Activated CD4-positive, CD25-positive, alpha-beta regulatory T cell treated with anti-CD3 and anti-CD28 coated beads, Interleukin-2, amount 50 U/mL, for 24 hours (primary cell): ENCODE data around the gene IFNA10.
"Not testable (repeated sequence)": the region's sequence is repeated elsewhere in the genome, so short reads cannot be mapped to it uniquely, and the experiment has no call there.

Experiments used
- ATAC-seq, 2 donors: fragments of 150-1000 bp; cut with Tn5 transposase; one replicate each; pipeline ENCODE4 v1.10.0; 2021; ENCODE audit warnings: mild to moderate bottlenecking in 1 of 2, moderate library complexity in 1 of 2

The IFNA10 gene

DNA sequence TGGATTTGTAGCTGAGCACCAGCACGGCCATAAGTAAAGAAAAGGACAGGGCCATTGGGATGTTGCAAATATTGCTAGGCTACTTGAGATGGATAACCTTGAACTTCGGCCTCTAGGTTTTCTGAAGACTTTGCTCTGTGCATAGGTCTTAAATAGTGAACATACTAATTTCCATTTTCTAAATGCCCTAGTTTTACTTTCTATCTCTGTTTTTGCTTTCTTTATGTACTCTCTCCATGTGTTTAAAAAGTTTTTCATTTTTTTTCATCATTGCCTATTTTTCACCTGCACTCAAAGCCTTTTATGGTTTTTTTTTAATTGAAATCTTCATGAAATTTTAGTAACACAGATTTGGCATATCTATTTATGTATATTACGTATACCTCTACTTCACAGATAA, at the start of gene IFNA10:
Gene IFNA10, minus strand, starts transcription at position 101 of the 400 bp plus-strand sequence. Its CDS starts 46 bp downstream, at position 55.
- ATAC-seq, result not testable (repeated sequence)

DNA sequence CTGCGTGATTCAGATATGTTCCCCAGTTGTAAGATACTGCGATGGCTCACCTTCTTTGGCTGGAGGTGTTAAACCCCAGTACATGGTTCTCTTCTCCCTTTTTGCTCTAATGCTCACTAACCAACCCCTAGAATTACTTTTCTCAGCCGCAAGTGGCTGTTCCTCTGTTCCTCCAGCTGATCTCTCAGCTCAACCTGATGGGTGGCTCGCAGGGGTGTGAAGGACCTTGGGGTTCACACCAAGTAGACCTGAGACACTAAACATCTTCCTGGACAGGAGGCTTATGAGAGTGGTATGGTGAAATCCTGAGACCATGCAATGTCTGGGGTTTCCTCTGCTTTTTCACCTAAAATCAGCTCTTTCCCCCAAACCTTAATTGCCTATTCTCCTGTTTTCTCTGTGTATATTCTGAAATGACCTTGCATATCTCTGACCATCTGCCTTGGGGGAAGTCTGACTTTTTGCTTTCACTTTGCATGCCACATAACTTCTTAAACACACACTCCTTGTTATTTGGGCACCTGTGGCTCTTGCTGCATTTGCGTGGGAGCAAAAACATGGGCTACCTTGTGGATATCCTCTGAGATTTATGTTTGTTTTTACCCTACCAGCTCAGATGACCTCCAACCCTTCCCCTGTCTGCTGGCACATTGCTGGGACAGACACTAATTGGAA, 48.7 kb upstream of the IFNA10 start:
- ATAC-seq, result no peak

DNA sequence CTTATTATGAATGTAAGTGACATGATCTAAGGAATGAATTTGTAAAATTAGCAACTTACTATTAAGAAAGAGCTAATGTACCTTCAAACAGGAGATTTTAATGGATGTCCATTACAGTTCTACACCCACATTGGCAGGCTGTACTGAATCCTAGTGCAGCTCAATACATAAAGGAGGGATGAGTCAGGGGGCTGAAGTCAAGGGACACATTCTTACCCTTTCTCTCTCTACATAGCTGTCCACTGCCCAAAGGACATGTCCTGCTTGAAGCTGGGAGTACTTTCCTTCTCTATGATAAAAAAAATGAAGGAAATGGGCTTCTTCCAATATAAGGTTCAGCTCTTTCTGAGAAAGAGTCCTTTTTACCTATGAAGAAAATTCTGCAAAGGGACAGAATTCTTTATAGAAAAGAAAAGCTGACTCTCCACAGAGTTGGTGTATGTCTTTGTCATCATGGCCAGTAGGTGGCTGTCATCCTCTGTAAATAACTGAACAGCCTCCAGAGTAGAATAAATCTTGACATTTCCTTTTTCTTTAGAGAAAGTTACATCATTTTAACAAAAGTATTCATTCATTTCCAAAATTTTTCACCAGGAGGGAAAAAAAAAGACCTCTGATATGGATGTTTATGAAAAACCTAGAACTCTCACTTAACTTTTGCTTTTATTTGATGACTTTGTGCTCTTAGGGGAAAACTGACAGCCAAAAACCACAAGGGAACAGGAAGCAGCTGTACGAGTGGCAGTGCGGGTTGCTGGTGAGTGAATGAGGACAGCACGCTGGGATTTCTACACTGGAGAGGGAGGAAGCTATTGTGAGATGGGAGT, 46.0 kb upstream of the IFNA10 start:
- no peak for ATAC-seq

DNA sequence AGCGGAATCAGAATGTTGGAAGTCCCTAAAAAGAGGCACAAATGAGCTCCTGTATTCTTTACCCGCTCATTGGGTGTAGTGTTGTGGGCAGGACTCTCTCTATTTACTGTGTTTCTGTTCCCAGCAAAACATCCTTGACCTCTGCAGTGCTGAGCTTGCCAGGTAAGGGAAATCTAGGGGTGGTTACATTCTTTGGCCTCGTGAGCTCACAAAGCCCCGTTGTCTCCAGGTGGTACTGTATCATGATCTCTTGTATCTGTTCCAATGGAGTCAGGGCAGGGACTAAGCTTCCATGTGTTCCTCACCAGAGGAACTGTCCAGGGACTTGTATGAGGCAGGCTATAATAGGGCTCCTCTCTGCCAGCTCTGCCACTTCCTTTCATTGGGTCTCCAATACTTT, 44.7 kb upstream of the IFNA10 start:
- ATAC-seq, result no peak

DNA sequence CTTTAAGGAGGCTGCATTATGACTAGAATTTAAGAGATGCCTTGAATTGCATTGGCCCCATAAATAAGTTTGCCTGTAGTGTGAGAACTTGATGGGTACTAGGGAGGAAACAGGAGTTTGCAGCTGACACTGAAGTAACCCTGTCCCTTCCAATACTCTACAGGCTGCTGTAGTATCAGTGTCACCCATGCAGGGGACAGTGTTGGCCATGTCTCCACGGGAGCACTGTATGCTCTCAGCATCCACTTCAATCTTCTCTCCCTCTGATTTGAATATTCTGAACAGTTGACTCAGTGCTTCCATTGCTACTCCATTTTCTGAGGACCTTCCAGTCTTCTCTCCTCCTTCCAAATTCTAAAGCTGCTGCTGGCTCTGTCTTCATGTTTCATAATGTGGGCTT, 44.2 kb upstream of the IFNA10 start:
- ATAC-seq, result no peak

DNA sequence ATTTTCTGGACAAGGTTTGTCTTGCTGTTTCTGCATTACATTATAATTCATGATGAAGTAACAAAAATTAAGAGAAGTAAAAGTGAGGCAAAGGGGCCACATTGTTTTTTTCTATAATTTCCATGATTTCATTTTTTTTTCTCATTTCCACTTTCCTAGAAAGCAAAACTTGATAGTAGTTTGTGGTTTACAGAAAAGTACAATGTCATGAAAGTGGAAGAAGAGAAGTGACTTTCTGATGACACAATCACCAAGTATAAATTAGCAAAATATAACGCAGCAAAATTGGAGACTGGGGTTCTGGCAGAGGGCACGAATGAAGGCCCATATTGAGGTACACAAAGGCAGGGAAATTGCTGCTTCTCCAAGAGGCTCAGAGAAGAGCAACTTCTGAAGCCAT, 37.9 kb upstream of the IFNA10 start:
- ATAC-seq, result no peak

DNA sequence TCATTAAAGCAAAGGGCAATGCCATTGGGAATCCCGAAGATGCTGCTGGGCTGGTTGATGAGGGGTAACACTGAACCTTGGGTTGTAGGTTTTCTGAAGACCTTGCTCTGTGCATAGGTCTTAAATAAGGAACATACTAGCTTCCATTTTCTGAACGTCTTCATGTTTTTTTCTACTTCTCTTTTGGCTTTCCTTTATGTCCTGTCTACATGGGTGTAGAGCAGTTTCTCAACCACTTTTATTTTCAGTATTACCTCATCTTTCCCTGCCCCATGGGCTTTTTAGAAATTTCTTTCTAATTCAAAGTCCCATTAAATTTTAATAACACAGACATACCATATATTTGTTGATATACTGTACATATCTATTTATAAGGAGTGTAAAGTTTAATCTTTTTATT, 33.0 kb upstream of the IFNA10 start, which contains the start of gene IFNA14:
Gene IFNA14, minus strand, starts transcription at position 95 of the 400 bp plus-strand sequence. Its CDS starts 70 bp downstream, at position 25.
- no peak for ATAC-seq

DNA sequence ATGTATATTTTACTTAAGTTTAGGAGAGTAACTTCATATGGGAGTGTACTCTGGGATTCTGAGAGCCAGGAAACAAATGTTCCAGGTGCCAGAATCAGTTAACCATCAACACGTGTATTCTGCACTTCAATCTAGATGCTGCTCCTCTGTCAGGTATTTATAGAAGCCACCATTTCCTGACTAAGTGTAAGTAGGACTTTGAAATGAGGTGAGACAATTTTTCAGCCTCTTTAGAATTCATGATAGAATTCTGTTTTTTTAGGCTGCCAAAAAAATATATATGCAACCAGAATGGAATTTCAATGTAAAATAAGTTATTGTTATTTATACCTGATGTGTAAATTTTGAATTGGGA, 29.4 kb upstream of the IFNA10 start:
- not testable (repeated sequence) for ATAC-seq

DNA sequence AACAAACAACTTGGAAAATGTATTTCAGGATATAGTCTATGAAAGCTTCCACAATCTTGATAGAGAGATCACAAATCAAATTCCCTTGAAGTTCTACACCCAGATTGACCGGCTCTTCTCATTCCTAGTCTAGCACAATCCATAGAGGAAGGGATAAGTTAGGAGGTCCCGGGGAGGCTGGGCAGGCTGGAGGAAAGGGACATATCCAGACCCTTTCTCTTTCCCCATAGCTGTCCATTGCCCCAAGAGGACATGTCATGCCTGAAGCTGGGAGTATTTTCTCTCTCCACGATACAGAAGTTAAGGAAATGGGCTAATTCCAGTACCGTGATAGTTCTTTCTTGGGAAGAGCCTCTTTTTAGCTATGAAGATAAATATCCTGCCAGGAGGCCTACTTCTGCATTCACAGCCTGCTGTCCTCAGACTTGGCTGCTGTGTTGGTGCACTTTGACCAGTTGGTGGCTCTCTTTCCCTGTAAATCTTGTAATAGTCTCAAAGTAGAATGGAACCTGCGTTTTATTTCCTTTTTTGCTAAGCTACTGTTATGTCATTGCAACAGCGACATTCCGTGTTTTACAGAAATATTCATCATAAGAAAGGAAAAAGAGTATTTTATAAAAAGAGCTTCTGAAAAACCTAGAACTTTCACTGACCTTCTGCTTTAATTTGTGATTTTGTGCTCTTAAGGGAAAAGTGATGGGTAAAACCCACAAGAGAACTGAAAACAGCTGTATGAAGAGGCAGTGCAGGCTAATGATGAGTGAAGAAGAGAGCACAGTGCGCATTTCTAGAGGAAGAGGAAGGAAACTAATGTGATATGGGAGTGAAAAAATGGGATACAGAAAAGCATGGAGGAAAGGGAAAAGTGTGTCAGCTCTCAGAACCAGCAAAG, 28.8 kb upstream of the IFNA10 start:
- peak; percentile 36 to 48 for ATAC-seq

DNA sequence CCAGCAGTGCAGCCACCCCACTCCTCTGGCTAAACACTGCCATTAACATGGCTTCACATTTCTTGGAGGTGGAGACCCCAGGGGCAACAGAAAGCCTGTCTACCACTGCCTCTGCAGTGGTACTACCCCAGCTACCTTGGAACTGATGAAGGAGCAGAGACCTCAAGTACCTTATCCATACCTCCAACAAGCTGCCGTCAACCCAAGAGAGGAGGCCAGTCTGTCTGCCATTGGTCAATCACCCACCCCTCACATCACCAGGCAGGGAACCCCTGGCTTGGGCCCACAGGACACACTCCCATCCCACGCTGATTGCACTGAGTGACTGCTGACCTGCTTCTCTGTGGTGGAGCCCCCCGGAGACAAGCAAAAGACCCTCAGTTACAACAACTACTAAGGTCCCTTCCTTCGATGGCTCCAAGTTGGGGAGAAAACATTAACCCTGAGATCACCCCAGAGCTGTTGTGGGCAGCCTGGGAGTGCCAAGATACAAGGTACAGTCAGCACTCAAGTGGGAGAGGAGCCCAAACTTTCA, 27.3 kb upstream of the IFNA10 start:
- no peak for ATAC-seq

DNA sequence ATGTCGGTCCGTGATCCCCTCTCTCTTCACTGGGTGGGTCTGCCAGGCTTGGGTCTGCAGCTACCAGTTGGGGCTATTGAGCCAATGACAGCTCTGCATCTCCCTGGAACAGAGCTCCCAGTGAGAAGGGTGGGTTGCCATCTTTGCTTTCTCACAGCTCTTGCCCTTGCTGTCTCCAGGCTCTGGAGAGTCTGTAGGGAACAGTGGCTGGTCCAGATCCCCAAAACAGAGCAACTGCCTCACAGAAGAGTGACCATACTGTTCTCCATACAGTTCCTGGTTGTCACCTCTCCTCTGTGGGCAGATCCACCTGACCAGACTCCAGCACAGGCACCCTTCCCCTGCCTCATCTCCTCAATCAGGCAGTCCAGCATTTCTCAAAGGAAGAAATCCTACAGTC, 26.3 kb upstream of the IFNA10 start:
- no peak for ATAC-seq

DNA sequence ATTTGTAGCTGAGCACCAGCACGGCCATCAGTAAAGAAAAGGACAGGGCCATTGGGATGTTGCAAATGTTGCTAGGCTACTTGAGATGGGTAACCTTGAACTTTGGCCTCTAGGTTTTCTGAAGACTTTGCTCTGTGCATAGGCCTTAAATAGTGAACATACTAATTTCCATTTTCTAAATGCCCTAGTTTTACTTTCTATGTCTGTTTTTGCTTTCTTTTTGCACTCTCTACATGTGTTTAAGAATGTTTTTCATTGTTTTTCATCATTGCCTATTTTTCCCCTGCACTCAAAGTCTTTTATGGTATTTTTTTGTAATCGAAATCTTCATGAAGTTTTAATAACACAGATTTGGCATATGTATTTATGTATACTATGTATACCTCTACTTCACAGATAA, 21.2 kb upstream of the IFNA10 start, which contains the start of gene IFNA17:
Gene IFNA17, minus strand, starts transcription at position 101 of the 400 bp plus-strand sequence. Its CDS starts 49 bp downstream, at position 52.
- no peak for ATAC-seq

DNA sequence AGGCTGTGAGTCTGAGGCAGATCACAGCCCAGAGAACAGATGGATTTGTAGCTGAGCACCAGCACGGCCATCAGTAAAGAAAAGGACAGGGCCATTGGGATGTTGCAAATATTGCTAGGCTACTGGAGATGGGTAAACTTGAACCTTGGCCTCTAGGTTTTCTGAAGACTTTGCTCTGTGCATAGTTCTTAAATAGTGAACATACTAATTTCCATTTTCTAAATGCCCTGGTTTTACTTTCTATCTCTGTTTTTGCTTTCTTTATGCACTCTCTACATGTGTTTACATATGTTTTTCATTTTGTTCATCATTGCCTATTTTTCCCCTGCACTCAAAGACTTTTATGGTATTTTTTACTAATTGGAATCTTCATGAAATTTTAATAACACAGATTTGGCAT, 10.3 kb upstream of the IFNA10 start, which contains the start of gene IFNA16:
Gene IFNA16, minus strand, starts transcription at position 101 of the 400 bp plus-strand sequence. Its CDS starts 6 bp downstream, at position 95.
- ATAC-seq, result not testable (repeated sequence)

DNA sequence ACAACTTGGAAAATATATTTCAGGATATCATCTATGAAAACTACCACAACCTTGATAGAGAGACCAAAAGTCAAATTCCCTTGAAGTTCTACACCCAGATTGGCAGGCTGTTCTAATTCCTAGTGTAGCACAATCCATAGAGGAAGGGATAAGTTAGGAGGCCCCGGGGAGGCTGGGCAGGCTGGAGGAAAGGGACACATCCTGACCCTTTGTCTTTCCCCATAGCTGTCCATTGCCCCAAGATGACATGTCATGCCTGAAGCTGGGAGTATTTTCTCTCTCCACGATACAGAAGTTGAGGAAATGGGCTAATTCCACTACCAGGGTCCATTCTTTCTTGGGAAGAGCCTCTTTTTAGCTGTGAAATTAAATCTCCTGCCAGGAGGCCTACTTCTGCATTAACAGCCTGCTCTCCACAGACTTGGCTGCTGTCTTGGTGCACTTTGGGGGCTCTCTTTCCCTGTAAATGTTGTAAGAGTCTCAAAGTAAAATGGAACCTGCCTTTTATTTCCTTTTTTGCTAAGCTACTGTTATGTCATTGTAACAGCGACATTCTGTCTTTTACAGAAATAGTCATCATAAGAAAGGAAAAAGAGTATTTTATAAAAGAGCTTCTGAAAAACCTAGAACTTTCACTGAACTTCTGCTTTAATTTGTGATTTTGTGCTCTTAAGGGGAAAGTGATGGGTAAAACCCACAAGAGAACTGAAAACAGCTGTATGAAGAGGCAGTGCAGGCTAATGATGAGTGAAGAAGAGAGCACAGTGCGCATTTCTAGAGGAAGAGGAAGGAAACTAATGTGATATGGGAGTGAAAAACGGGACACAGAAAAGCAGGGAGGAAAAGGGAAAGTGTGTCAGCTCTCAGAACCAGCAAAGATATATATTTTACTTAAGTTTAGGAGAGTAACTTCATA, 6.7 kb upstream of the IFNA10 start:
- ATAC-seq, result not testable (repeated sequence)

DNA sequence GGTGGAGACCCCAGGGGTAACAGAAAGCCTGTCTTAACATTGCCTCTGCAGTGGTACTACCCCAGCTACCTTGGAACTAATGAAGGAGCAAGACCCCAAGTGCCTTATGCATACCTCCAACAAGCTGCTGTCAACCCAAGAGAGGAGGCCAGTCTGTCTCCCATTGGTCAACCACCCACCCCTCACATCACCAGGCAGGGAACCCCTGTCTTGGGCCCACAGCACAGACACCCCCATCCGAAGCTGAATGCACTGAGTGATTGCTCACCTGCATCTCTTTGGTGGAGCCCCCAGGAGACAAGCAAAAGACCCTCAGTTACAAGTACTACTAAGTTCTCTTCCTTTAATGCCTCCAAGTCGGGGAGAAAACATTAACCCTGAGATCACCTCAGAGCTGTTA, 5.2 kb upstream of the IFNA10 start:
- not testable (repeated sequence) for ATAC-seq

DNA sequence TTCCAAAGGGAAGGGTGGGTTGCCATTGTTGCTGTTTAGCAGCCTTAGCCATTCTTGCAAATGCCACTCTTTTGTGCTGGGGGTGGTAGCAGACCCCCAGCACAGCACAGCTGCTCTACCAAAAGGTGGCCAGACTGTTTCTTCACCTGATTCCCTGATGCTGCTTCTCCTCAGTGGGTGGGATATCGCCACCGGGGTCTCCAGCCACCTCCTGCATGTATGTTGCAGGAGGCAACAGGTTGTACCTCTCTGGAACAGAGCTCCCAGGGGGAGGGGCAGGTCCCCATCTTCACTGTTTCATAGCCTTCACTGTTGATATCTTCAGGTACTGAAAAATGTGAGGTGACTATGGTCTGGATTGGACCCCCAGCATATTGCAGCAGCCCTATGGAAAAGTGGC, 3.8 kb upstream of the IFNA10 start:
- ATAC-seq, result not testable (repeated sequence)

DNA sequence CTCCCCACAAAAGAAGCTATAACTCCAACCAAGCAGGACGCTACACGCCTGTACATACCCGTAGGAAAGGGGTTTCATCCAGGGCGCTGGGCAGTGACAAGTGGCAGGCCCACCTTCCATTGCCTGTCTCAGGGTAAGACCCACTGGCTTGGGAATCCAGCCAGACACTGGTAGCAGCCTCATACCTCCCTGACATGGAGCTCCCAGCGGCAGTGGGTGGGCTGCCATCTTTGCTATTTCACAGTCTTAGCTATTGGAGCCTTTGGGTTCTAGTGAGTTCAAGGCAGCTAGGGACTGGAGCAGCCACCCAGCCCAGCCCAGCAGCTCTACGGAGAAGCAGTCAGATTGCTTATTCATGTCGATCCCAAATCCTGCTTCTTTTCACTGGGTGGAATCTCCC, 3.4 kb upstream of the IFNA10 start:
- ATAC-seq, result no peak

DNA sequence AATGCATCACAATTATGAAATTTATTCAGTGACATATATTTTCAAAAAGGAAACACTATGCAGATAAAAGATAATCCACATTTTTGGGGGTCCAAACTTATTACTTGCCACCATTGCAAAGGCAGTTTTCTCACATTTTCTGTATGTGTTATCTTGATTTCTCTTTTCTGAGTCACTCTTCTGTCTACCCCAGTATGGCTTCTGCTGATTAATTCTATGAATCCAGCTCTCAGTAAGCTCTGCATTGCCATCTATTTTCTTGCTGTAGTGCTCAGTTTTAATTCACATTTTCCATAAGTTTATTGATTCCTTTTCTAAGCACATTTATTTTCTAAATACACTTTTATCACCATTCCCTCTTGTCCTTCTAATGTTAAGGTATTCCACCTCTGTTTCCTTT, 1.7 kb downstream of the IFNA10 start:
- no peak for ATAC-seq

DNA sequence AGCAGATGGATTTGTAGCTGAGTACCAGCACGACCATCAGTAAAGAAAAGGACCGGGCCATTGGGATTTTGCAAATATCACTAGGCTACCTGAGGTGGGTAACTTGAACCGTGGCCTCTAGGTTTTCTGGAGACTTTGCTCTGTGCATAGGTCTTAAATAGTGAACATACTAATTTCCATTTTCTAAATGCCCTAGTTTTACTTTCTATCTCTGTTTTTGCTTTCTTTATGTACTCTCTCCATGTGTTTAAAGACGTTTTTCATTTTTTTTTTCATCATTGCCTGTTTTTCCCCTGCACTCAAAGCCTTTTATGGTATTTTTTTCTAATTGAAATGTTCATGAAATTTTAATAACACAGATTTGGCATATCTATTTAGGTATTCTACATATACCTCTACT, 4.8 kb downstream of the IFNA10 start, which contains the start of gene IFNA7:
Gene IFNA7, minus strand, starts transcription at position 101 of the 400 bp plus-strand sequence. Its CDS starts 40 bp downstream, at position 61.
- not testable (repeated sequence) for ATAC-seq

DNA sequence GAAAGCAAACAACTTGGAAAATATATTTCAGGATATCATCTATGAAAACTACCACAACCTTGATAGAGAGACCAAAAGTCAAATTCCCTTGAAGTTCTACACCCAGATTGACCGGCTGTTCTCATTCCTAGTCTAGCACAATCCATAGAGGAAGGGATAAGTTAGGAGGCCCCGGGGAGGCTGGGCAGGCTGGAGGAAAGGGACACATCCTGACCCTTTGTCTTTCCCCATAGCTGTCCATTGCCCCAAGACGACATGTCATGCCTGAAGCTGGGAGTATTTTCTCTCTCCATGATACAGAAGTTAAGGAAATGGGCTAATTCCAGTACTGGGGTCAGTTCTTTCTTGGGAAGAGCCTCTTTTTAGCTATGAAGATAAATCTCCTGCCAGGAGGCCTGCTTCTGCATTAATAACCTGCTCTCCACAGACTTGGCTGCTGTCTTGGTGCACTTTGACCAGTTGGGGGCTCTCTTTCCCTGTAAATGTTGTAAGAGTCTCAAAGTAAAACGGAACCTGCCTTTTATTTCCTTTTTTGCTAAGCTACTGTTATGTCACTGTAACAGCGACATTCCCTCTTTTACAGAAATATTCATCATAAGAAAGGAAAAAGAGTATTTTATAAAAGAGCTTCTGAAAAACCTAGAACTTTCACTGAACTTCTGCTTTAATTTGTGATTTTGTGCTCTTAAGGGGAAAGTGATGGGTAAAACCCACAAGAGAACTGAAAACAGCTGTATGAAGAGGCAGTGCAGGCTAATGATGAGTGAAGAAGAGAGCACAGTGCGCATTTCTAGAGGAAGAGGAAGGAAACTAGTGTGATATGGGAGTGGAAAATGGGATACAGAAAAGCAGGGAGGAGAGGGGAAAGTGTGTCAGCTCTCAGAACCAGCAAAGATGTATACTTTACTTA, 11.8 kb downstream of the IFNA10 start:
- peak; percentile 61 to 70 for ATAC-seq
